ENCODE results near the gene NUDT5. TPM values are rescaled to one million over a fixed set of nuclear protein-coding genes. Genes with fewer than 3 reads are reported as not detected.

Gene NUDT5
- total RNA-seq, 4 donors from 2014 or later = 19.9 to 23.7 (median 21.4) TPM

DNA sequence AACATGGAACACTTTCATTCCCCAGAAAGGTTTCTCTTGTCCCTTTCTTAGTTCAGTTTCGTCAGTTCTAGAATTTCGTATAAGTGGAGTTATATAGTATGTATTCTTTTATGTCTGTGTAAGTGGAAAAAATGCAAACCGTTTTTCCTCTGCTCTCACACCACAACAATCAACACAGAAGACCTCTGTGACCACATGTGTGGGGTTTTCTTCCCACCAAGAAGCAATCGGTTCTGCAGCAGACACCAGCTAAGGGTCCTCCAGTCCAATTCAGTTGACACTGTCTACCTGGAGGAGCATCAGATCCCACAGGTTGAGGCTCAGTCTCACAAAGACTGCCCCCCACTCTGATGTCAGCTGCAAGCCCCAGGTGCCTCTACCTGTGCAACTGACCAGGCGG, 6.5 kb upstream of the NUDT5 start:
- intact Hi-C loops (cut with DNase I) = no loop called here

GRCh38 chr10:12201543-12201942, 5.9 kb upstream of the NUDT5 start:
- DNase-seq (ENCODE audit: extremely low spot score) = no peak
- no peak overlapping the region for H3K4me3 ChIP-seq
- H3K36me3 ChIP-seq = peaks cover 16 to 69% (median 39%) of the 10 kb centered on the region in 4 donors
- TF ChIP-seq POLR2AphosphoS5 (IDR thresholded peaks at IDR 0.05) (no peak), POLR2A (IDR thresholded peaks at IDR 0.05; ENCODE audit: low read depth) (no peak), CTCF (IDR thresholded peaks at IDR 0.05) (no peak), EP300 (IDR thresholded peaks at IDR 0.05) (no peak)
- H3K27ac ChIP-seq (replicated peaks in 1 of 4) = no peak overlapping the region
- peaks cover 9 to 27% (median 19%) of the 10 kb centered on the region in 4 donors for H3K4me1 ChIP-seq
- WGBS = 81% methylated on average over 3 of the region's 3 CpGs
- no peaks in the 10 kb centered on the region for H3K27me3 ChIP-seq
- no peaks in the 10 kb centered on the region for H3K9me3 ChIP-seq
- intact Hi-C loops (cut with DNase I) = no loop called here

More for the DNA sequence above, 6.5 kb upstream of the NUDT5 start:
- no peak for TF ChIP-seq CTCF (IDR thresholded peaks at IDR 0.05)
- H3K27me3 ChIP-seq = no peaks in the 10 kb centered on the region
- H3K36me3 ChIP-seq = peaks cover 16 to 69% (median 39%) of the 10 kb centered on the region in 4 donors
- no peak overlapping the region for H3K27ac ChIP-seq (replicated peaks in 1 of 4)
- no peaks in the 10 kb centered on the region for H3K9me3 ChIP-seq
- H3K4me1 ChIP-seq = peaks cover 3 to 20% (median 12%) of the 10 kb centered on the region in 4 donors
- H3K4me3 ChIP-seq = no peak overlapping the region
- no peak for DNase-seq (ENCODE audit: extremely low spot score)
- 73% methylated on average over 4 of the region's 5 CpGs for WGBS

GRCh38 chr10:12200850-12201249, 5.2 kb upstream of the NUDT5 start:
- no peak for TF ChIP-seq EP300 (IDR thresholded peaks at IDR 0.05)
- TF ChIP-seq POLR2A (IDR thresholded peaks at IDR 0.05; ENCODE audit: low read depth) = no peak
- TF ChIP-seq CTCF (IDR thresholded peaks at IDR 0.05) = no peak
- TF ChIP-seq POLR2AphosphoS5 (IDR thresholded peaks at IDR 0.05) = no peak
- Histone ChIP-seq H3K27ac (replicated peaks in 1 of 4) (no peak overlapping the region), H3K4me1 (peaks cover 9 to 28% (median 21%) of the 10 kb centered on the region in 4 donors), H3K27me3 (no peaks in the 10 kb centered on the region), H3K36me3 (peaks cover 16 to 68% (median 37%) of the 10 kb centered on the region in 4 donors), H3K4me3 (no peak overlapping the region), H3K9me3 (no peaks in the 10 kb centered on the region)
- WGBS = 91% methylated on average over 5 of the region's 5 CpGs
- intact Hi-C loops (cut with DNase I) = no loop called here
- no peak for DNase-seq (ENCODE audit: extremely low spot score)

DNA sequence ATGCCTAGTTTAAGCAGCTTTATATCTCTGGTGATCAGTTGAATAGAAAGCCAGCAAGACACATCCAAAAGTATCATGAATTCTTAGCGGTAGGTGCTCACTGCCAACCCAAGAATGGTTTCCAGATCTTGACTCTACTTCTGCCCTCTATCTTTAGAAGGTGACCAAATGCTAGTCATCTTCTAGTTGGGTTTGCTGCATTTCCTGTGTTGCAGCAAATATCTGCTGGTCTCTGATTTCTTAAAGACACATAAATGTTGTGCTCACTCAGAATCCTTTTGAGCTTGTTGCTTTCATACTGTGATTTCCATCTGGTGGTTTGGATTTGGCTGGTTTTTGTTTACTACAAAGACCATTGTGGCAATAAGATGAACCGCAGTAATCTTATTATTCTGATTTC, 2.5 kb upstream of the NUDT5 start:
- peaks cover 19 to 46% (median 39%) of the 10 kb centered on the region in 4 donors for H3K4me1 ChIP-seq
- DNase-seq (ENCODE audit: extremely low spot score) = no peak
- intact Hi-C loops (cut with DNase I) = no loop called here
- H3K36me3 ChIP-seq = peaks cover 16 to 43% (median 28%) of the 10 kb centered on the region in 4 donors
- H3K9me3 ChIP-seq = no peaks in the 10 kb centered on the region
- TF ChIP-seq EP300 (IDR thresholded peaks at IDR 0.05) = no peak
- TF ChIP-seq POLR2A (IDR thresholded peaks at IDR 0.05; ENCODE audit: low read depth) = no peak
- TF ChIP-seq CTCF (IDR thresholded peaks at IDR 0.05) = no peak
- no peak for TF ChIP-seq POLR2AphosphoS5 (IDR thresholded peaks at IDR 0.05)
- H3K4me3 ChIP-seq = no peak overlapping the region
- H3K27ac ChIP-seq (replicated peaks in 1 of 4) = no peak overlapping the region
- 91% methylated on average over 2 of the region's 2 CpGs for WGBS
- H3K27me3 ChIP-seq = no peaks in the 10 kb centered on the region
